ENCODE measurements around the gene G3BP2. TPM values are rescaled to one million over a fixed set of nuclear protein-coding genes. Genes with fewer than 3 reads are reported as not detected.
A peak's percentile ranks its signal among the peaks of the same experiment; 100 is the strongest.
"Not testable (repeated sequence)": the region's sequence is repeated elsewhere in the genome, so short reads cannot be mapped to it uniquely, and the experiment has no call there.

Gene G3BP2
- total RNA-seq (2014; rRNA removed; shearing (Covaris generic)): 116 and 129 TPM in 2 replicates

DNA sequence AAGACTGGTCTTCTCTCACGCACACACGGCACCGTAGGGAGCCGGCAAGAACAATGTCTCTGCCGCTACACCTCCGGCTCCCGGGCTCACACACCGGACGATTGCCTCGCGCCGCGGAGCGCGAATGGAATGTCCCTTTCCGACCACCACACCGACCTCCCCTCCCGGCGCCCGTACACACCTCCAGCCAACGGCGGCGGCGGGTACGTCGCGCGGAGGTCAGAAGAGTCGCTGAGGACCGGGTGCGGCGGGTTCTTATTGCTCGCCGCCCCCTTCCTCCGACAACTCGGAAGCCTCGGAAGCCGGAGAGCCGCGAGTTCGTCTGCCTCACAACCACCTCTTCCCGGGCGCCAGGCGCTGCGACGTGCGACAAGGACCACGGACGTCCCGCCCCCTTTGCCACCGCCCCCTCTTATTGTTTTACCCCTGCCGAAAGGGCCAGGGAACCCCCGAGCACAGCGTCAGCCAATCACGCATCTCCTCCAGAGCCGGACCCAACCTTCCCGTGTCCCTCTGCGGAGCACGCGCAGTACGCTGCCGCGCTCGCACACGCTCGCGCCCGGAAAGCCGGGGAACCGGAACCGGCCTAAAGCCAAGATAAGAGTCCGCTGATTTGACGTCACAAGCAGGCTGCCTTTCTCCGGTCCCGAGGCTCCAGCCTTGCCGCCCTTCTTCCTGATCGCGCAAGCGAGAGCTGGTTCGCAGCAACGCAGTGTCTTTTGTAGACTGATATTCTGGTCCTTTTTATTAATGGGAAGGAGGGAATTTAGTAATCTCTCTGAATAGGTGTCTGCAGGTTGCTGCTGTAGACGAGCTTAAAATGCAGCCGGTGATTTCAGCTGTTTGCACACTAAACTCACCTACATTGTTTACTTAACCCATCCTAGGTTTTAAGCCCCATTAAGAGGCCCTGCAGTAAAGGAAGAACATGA lies at the start of gene G3BP2:
Gene G3BP2 (minus strand): TSS at position 385 of the 932 bp plus-strand sequence. CDS start 11,386 bp downstream, outside the sequence.
- peak; percentile 97 to 98 for DNase-seq (ENCODE audit: low read depth in 1 of 2, low spot score in 2 of 2)
- Histone ChIP-seq H3K27ac (peak within 1 kb of the TSS; percentile 55), H3K27me3 (replicated peaks) (no peaks in the 10 kb centered on the region), H3K36me3 (peaks cover 8% of the 10 kb centered on the region; the same call in 1 of the 2 replicates), H3K9me3 (replicated peaks) (no peaks in the 10 kb centered on the region), H3K4me1 (replicated peaks) (peaks cover 14% of the 10 kb centered on the region), H3K4me3 (peak within 1 kb of the TSS; percentile 75)

DNA sequence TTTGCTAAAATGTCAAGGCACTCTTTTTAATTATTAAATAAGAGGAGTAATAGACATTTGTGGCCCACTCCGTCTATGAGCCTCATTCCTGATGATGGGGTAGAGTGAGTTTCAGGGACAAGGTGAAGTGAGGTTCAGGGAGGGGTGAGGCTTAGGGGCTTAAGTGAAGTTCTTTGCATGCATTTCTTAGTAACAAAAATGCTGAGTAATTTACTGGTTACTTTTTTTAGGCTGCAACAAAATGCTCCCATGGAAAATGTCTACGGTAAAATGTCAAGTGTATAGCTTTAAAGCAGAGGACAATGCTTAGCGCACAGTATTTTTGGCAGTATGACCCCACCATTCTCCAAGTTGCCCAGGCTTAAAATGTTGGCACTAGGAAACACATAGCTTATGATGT lies 49.2 kb upstream of the G3BP2 start:
- no peak overlapping the region for H3K27ac ChIP-seq
- peaks cover 13% of the 10 kb centered on the region for H3K4me1 ChIP-seq (replicated peaks)
- H3K4me3 ChIP-seq: no peak overlapping the region
- H3K9me3 ChIP-seq (replicated peaks): no peaks in the 10 kb centered on the region
- no peaks in the 10 kb centered on the region for H3K27me3 ChIP-seq (replicated peaks)
- H3K36me3 ChIP-seq: peaks cover 5% of the 10 kb centered on the region; the same call in 1 of the 2 replicates
- no peak for DNase-seq (ENCODE audit: low read depth in 1 of 2, low spot score in 2 of 2)

DNA sequence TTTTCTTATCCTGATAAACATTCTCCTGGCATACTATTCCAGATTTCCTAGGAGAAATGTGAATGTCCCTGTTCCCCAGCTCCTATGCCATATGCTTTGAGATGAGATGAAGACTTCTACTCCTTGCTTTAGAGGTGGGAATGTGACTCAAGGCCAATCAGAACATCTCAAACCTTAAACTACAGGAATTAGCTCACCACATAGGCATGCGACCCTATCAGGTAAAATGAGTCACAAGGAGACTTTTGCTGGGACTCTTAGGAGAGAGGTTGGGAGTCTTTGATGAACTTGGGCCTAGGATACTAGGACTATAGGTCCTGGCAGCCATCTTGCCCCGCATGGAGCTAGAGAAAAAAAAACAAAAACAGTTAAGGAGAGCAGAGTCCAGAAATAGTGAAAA lies 45.3 kb upstream of the G3BP2 start:
- Histone ChIP-seq H3K27me3 (replicated peaks) (no peaks in the 10 kb centered on the region), H3K36me3 (no peaks in the 10 kb centered on the region), H3K27ac (no peak overlapping the region), H3K4me3 (no peak overlapping the region), H3K9me3 (replicated peaks) (no peaks in the 10 kb centered on the region), H3K4me1 (replicated peaks) (peaks cover 11% of the 10 kb centered on the region)
- DNase-seq (ENCODE audit: low read depth in 1 of 2, low spot score in 2 of 2): peak in 1 of 2 experiments; percentile 0

DNA sequence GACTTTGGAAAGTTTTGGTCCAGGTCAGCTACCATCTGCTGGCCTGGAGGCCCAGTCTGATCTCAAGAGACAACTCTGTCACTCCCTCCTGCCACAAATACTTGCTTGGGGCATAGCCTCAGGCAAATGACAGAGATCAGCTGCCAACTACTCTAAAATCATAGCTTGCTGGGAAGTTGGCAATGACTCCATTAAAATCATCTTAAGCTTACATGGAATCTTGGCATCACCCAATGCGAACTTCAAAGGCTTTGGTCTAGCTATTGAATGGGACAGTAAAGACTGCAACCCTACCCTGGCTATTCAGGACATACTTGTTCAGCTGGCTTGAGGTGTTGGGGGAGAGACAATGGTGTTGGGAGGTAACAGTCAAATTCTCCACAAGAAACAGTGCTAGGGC lies 44.2 kb upstream of the G3BP2 start:
- DNase-seq (ENCODE audit: low read depth in 1 of 2, low spot score in 2 of 2): peak in 1 of 2 experiments; percentile 15
- Histone ChIP-seq H3K36me3 (no peaks in the 10 kb centered on the region), H3K27me3 (replicated peaks) (no peaks in the 10 kb centered on the region), H3K4me1 (replicated peaks) (0 out of 2 replicates have a peak, but pooled peaks cover 6% of the 10 kb centered on the region), H3K27ac (no peak overlapping the region), H3K4me3 (no peak overlapping the region), H3K9me3 (replicated peaks) (no peaks in the 10 kb centered on the region)

DNA sequence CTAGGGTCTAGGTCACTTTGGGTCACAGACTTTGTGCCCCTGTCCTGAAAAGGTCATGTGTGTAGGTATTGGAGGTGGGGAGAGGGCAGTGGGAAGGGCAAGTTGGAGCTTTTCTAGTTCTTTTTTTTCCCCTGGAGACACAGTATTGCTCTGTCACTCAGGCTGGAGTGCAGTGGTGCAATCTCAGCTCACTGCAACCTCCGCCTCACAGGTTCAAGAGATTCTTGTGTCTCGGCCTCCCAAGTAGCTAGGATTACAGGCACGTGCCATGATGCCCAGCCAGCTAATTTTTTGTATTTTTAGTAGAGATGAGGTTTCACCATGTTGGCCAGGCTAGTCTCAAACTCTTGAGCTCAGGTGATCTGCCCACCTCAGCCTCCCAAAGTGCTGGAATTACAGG lies 42.8 kb upstream of the G3BP2 start:
- not testable (repeated sequence) for H3K9me3 ChIP-seq (replicated peaks); H3K4me1 ChIP-seq (replicated peaks); H3K27ac ChIP-seq; H3K4me3 ChIP-seq; H3K36me3 ChIP-seq; H3K27me3 ChIP-seq (replicated peaks)
- peak in 1 of 2 experiments; percentile 25 for DNase-seq (ENCODE audit: low read depth in 1 of 2, low spot score in 2 of 2)

DNA sequence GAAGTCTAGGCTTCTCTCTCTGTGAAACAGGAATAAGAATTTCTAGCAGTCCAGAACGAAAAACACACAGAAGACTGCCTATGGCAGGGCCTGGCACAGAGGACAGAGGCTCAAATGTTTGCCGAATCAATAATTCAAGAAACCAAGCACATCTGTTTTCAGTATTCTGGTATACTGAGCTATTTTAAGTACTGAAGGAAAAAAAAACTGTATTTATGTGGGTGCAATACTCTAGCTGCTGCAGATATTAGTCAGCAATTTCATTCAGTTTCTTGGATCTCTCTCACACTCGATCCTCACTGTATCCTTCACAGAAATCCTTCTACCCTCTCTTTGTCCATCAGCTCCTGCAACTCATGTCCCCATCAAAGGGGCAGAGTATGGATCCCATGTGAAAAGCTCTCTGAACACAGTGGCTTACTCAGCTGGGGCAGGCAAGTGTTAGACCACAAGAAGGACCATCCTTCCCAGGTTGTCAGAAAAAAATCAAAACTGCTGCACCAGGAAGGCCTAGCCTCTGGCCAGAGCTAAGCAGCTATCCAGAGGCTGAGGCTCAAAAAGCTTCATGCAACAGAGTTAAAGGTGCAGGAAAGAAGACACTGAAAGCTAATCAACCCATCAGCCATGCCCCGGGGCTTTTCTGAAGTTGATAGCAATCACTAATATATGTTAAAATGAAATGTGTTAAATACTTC lies 42.0 kb upstream of the G3BP2 start:
- DNase-seq (ENCODE audit: low read depth in 1 of 2, low spot score in 2 of 2): peak in 1 of 2 experiments; percentile 12
- H3K27ac ChIP-seq: no peak overlapping the region

DNA sequence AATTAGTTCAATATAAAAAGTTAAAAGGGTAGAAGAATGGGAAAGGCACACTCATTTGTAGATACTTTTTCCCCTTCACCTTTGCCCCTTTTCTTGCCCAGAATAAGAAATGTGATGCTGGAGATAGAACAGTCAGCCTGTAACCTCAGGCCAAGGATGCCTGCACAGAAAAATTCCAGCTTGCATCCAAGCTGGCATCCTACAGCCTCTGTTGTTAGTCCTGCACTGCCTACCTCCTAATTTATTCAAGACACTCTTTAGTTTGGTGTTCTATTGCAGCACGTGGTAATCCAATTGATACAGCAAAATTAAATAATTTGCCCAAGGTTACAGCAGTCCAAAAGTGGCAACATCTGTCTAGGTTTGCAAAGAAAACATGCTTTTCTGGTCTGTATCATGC lies 41.5 kb upstream of the G3BP2 start:
- Histone ChIP-seq H3K27ac (no peak overlapping the region), H3K36me3 (no peaks in the 10 kb centered on the region), H3K9me3 (replicated peaks) (no peaks in the 10 kb centered on the region), H3K4me1 (replicated peaks) (peaks cover 11% of the 10 kb centered on the region), H3K4me3 (no peak overlapping the region), H3K27me3 (replicated peaks) (no peaks in the 10 kb centered on the region)
- DNase-seq (ENCODE audit: low read depth in 1 of 2, low spot score in 2 of 2): peak in 1 of 2 experiments; percentile 8

More for the DNA sequence above, 42.0 kb upstream of the G3BP2 start:
- Histone ChIP-seq H3K9me3 (replicated peaks) (no peaks in the 10 kb centered on the region), H3K27me3 (replicated peaks) (no peaks in the 10 kb centered on the region), H3K4me1 (replicated peaks) (0 out of 2 replicates have a peak, but pooled peaks cover 6% of the 10 kb centered on the region), H3K36me3 (no peaks in the 10 kb centered on the region), H3K4me3 (no peak overlapping the region)

DNA sequence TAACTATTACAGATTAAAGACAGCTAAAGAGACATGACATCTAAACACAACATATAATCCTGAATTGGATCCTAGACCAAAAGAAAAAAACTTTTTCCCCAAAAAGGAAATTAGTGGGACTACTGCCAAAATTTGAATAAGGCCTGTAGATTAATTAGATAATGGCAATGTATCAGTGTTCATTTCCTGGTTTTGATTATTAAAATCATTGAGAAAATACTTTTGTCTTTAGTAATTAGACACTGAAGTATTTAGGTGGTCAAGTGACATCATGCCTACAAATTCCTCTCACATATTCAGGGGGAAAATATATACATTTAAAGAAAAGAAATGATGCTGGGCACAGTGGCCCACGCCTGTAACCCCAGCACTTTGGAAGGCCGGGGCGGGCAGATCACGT lies 40.8 kb upstream of the G3BP2 start:
- DNase-seq (ENCODE audit: low read depth in 1 of 2, low spot score in 2 of 2): no peak
- H3K4me3 ChIP-seq: no peak overlapping the region
- no peak overlapping the region for H3K27ac ChIP-seq
- no peaks in the 10 kb centered on the region for H3K9me3 ChIP-seq (replicated peaks)
- H3K4me1 ChIP-seq (replicated peaks): peaks cover 13% of the 10 kb centered on the region
- no peaks in the 10 kb centered on the region for H3K36me3 ChIP-seq
- H3K27me3 ChIP-seq (replicated peaks): no peaks in the 10 kb centered on the region

DNA sequence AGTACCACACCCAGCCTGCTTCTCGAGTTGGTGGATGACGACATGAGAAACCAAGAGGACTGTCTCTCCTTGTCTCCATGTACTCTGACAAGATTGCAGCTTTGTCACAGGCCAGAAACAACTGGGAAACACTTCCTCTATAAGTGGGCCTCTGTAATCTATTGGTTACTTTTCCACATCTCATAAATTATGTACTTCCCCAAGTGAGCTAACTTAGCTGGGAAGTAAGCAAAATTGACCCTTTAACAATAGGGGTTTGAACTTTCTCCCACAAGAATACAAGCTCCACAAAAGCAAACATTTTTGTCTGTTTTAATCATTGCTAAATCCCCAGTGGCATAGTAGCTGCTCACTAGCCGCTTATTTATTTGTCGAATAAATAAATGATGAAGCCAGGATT lies 37.0 kb upstream of the G3BP2 start:
- Histone ChIP-seq H3K4me1 (replicated peaks) (peaks cover 11% of the 10 kb centered on the region), H3K36me3 (no peaks in the 10 kb centered on the region), H3K27ac (peak overlapping the region; percentile 25; the same call in 1 of the 2 replicates), H3K9me3 (replicated peaks) (no peaks in the 10 kb centered on the region), H3K4me3 (no peak overlapping the region), H3K27me3 (replicated peaks) (no peaks in the 10 kb centered on the region)
- DNase-seq (ENCODE audit: low read depth in 1 of 2, low spot score in 2 of 2): peak; percentile 47 to 64

DNA sequence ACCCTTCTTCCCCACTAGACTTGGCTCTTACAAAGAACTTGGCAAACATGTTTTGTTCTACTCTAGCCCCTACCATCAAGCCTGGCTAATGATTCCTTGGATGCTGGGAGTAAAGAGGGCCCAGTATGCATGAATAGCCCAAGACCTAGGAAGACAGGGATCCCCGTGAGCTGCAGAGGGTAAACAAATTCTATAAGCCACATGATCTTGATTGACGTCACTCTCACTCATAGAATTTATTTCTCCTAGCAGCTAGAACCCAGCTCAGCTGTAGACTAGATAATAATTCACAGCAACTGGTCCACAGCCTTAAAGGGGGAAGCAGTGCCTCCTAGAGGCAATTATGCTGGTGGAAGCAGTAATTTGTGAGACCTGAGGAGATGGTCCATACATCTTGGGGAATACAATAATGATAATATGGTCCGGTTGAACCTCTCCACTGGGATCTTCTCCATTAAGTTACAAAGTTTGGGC lies 35.0 kb upstream of the G3BP2 start:
- peaks cover 8% of the 10 kb centered on the region for H3K4me1 ChIP-seq (replicated peaks)
- DNase-seq (ENCODE audit: low read depth in 1 of 2, low spot score in 2 of 2): no peak
- no peaks in the 10 kb centered on the region for H3K27me3 ChIP-seq (replicated peaks)
- no peaks in the 10 kb centered on the region for H3K9me3 ChIP-seq (replicated peaks)
- H3K4me3 ChIP-seq: no peak overlapping the region
- no peak overlapping the region for H3K27ac ChIP-seq
- no peaks in the 10 kb centered on the region for H3K36me3 ChIP-seq

DNA sequence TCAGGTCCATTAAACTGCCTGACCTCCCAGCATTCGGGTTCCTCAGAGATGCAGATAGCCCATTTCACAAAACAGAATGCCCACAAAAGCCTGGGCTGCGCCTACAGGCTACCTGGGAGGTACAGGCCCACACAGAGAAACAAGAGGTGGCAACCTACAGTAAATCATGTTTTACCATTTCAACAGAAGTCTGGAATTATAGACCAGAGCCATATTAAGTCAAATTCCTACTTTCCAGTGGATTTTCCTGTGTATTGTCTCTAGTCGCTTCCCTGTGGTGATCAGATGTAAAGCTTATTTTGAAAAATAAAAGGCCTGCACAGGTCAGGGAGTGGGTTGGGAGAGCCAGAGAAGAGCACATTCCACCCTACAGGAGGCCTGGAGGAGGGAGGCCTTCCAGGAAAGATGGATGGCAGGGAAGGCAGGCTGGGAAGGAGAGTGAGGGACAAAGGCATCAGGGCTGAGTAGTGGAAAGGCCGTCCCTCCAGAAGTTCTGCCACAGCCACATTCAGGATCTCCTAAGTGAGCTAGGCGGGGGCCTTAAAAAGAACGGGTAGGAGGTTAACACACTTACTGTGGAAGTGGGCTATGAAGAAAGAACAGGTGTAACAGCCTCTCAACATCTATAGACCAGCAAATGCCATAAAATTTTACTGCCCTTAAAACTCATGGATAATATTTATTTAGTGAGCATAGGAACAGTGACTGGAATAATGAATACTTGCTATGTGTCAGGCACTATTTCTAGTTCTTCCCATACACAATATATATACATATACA lies 32.2 kb upstream of the G3BP2 start:
- Histone ChIP-seq H3K4me1 (replicated peaks) (peaks cover 8% of the 10 kb centered on the region), H3K9me3 (replicated peaks) (no peaks in the 10 kb centered on the region), H3K36me3 (no peaks in the 10 kb centered on the region), H3K4me3 (no peak overlapping the region), H3K27me3 (replicated peaks) (no peaks in the 10 kb centered on the region), H3K27ac (no peak overlapping the region)
- peak in 1 of 2 experiments; percentile 6 for DNase-seq (ENCODE audit: low read depth in 1 of 2, low spot score in 2 of 2)

DNA sequence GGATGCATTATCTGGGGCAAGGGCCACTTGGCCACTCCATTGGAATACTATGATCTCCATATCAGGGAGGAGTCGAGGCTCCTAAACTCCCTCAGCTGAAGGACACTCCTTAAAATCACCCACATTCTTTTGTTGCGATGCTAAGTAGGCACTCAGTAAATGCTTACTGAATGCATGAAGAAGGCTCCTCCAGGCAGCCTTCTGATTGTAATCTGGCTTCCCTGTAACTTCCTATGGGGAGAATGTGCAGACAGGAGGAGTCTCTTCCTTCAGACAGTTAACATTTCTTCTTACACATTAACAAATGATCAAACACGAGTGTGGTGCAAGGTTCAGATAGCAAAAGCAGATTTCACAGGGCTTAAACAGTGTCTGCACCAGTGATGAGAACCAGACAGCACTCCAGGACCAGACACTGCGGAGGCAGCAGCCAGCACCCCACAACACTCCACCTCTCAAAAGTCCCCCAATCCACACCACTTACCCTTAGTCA lies 29.8 kb upstream of the G3BP2 start:
- Histone ChIP-seq H3K36me3 (no peaks in the 10 kb centered on the region), H3K4me1 (replicated peaks) (no peaks in the 10 kb centered on the region), H3K4me3 (no peak overlapping the region), H3K27ac (no peak overlapping the region), H3K27me3 (replicated peaks) (no peaks in the 10 kb centered on the region), H3K9me3 (replicated peaks) (no peaks in the 10 kb centered on the region)
- DNase-seq (ENCODE audit: low read depth in 1 of 2, low spot score in 2 of 2): no peak

DNA sequence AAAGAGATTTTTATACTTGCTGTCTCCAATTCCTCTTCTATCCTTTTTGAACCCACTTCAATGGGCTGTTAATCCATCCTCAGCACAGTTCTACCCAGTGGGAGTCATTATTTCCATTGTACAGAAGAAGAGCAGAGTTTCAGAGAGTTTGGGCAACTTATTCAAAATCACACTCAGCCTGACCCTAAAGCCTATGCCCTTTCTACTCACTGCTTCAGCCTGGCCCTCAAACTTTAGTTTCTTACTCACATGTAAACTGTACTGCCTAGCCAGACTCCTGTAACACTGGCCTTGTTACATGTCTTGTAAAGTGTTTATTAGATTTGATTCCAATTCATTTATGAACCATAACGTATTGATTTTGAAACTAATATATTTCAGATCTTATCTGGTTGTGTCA lies 26.1 kb upstream of the G3BP2 start:
- no peak overlapping the region for H3K27ac ChIP-seq
- no peak overlapping the region for H3K4me3 ChIP-seq
- no peaks in the 10 kb centered on the region for H3K36me3 ChIP-seq
- no peak for DNase-seq (ENCODE audit: low read depth in 1 of 2, low spot score in 2 of 2)
- no peaks in the 10 kb centered on the region for H3K9me3 ChIP-seq (replicated peaks)
- H3K4me1 ChIP-seq (replicated peaks): no peaks in the 10 kb centered on the region
- no peaks in the 10 kb centered on the region for H3K27me3 ChIP-seq (replicated peaks)

Measured in SJSA1 (cell line).